WTC11 (cell line): ENCODE measurements around the gene VAMP7. TPM values are rescaled to one million over a fixed set of nuclear protein-coding genes. Genes with fewer than 3 reads are reported as not detected.

Source experiments
- ATAC-seq: fragments of 200-7000 bp; cut with Tn5 transposase; 2 replicates; pipeline ENCODE4 v1.10.0; 2021; ENCODE audit warnings: mild to moderate bottlenecking, moderate library complexity
- CTCF ChIA-PET: fragments of 300-600 bp; sonication (Branson Sonifier 250); formaldehyde crosslinking; loops from one replicate; lab custom pipeline; 2021; ENCODE audit warnings: antibody characterized with exemption; lab: Charles Lee
- POLR2A ChIA-PET: fragments of 350-600 bp; sonication (Branson Sonifier 250); formaldehyde crosslinking; loops from one replicate; lab custom pipeline; 2021; ENCODE audit warnings: antibody characterized with exemption; lab: Charles Lee
- DNase-seq: peaks from one replicate; pipeline ENCODE4 v3.0.0; 2021; ENCODE audit warnings: low spot score
- H3K27ac Mint-ChIP-seq: 2 replicates; pipeline ENCODE4 v1.8.0; 2021; ENCODE audit warnings: mixed read lengths
- H3K27me3 Mint-ChIP-seq: 2 replicates; pipeline ENCODE4 v1.8.0; 2021; ENCODE audit warnings: low read depth, mild to moderate bottlenecking, moderate library complexity, mixed read lengths
- H3K36me3 Mint-ChIP-seq: 2 replicates; pipeline ENCODE4 v1.8.0; 2021; ENCODE audit warnings: mixed read lengths
- H3K4me1 Mint-ChIP-seq: 2 replicates; pipeline ENCODE4 v1.8.0; 2022; ENCODE audit warnings: mixed read lengths
- H3K4me3 Mint-ChIP-seq: 2 replicates; pipeline ENCODE4 v1.8.0; 2021; ENCODE audit warnings: mild to moderate bottlenecking, moderate library complexity, mixed read lengths
- H3K9me3 Mint-ChIP-seq: 2 replicates; pipeline ENCODE4 v1.8.0; 2021; ENCODE audit warnings: mixed read lengths
- CREB1 ChIP-seq: sonication (generic); formaldehyde crosslinking; IDR thresholded peaks from 2 replicates; pipeline ENCODE4 v1.8.0; 2023; ENCODE audit warnings: mild to moderate bottlenecking, missing genetic modification reagents
- ELF4 ChIP-seq: sonication (generic); formaldehyde crosslinking; IDR thresholded peaks from 2 replicates; pipeline ENCODE4 v1.8.1; 2022; ENCODE audit warnings: low read depth, mild to moderate bottlenecking, moderate library complexity, missing genetic modification reagents
- ESRRA ChIP-seq: sonication (generic); formaldehyde crosslinking; IDR thresholded peaks from 2 replicates; pipeline ENCODE4 v1.8.1; 2022; ENCODE audit warnings: mild to moderate bottlenecking, missing genetic modification reagents, borderline replicate concordance
- FOXK1 ChIP-seq: sonication (generic); formaldehyde crosslinking; IDR thresholded peaks from 2 replicates; pipeline ENCODE4 v1.8.0; 2022; ENCODE audit warnings: mild to moderate bottlenecking, moderate library complexity, missing genetic modification reagents
- HMGA2 ChIP-seq: fragments of 250-450 bp; sonication (Bioruptor Pico); IDR thresholded peaks from 2 replicates; pipeline ENCODE4 v1.4.0; 2021; ENCODE audit warnings: mild to moderate bottlenecking, moderate library complexity
- HMGXB4 ChIP-seq: sonication (generic); formaldehyde crosslinking; IDR thresholded peaks from 2 replicates; pipeline ENCODE4 v1.8.1; 2023; ENCODE audit warnings: mild to moderate bottlenecking, moderate library complexity, missing genetic modification reagents
- MLX ChIP-seq: sonication (generic); formaldehyde crosslinking; IDR thresholded peaks from 2 replicates; pipeline ENCODE4 v1.8.1; 2023; ENCODE audit warnings: mild to moderate bottlenecking, missing genetic modification reagents, moderate library complexity
- NR2C2 ChIP-seq: sonication (generic); formaldehyde crosslinking; IDR thresholded peaks from 2 replicates; pipeline ENCODE4 v1.8.0; 2022; ENCODE audit warnings: mild to moderate bottlenecking, missing genetic modification reagents
- OVOL2 ChIP-seq: fragments of 250-450 bp; sonication (Bioruptor Pico); IDR thresholded peaks from 2 replicates; pipeline ENCODE4 v1.9.0; 2021; ENCODE audit warnings: mild to moderate bottlenecking, borderline replicate concordance
- SOX15 ChIP-seq: fragments of 250-450 bp; sonication (Bioruptor Pico); IDR thresholded peaks from 2 replicates; pipeline ENCODE4 v1.9.0; 2021; ENCODE audit warnings: mild to moderate bottlenecking
- SP1 ChIP-seq: sonication (generic); formaldehyde crosslinking; conservative IDR thresholded peaks from 2 replicates; pipeline ENCODE4 v1.8.1; 2022; ENCODE audit warnings: missing genetic modification reagents
- STAT6 ChIP-seq: sonication (generic); formaldehyde crosslinking; conservative IDR thresholded peaks from 2 replicates; pipeline ENCODE4 v1.8.1; 2023; ENCODE audit warnings: mild to moderate bottlenecking, low read depth, missing genetic modification reagents, moderate library complexity
- TCF7 ChIP-seq: sonication (generic); formaldehyde crosslinking; IDR thresholded peaks from 2 replicates; pipeline ENCODE4 v1.8.0; 2022; ENCODE audit warnings: mild to moderate bottlenecking, low read depth, missing genetic modification reagents, moderate library complexity
- TP53 ChIP-seq: sonication (generic); formaldehyde crosslinking; IDR thresholded peaks from 2 replicates; pipeline ENCODE4 v1.8.1; 2023; ENCODE audit warnings: mild to moderate bottlenecking, missing genetic modification reagents
- USF2 ChIP-seq: sonication (generic); formaldehyde crosslinking; IDR thresholded peaks from 2 replicates; pipeline ENCODE4 v1.8.1; 2023; ENCODE audit warnings: mild to moderate bottlenecking, missing genetic modification reagents, moderate library complexity
- ZNF121 ChIP-seq: sonication (generic); formaldehyde crosslinking; IDR thresholded peaks from 2 replicates; pipeline ENCODE4 v1.8.0; 2023; ENCODE audit warnings: missing genetic modification reagents
- ZSCAN18 ChIP-seq: fragments of 250-450 bp; sonication (Bioruptor Pico); IDR thresholded peaks from 2 replicates; pipeline ENCODE4 v2.1.2; 2022; ENCODE audit warnings: mild to moderate bottlenecking, moderate library complexity
- total RNA-seq: library from RNA; stranded (reverse); gene quantifications from 3 replicates; pipeline ENCODE4 v1.2.3, GENCODE V29; 2021
- TF ChIP-seq, protein P1 (sequence below): sonication (generic); formaldehyde crosslinking; IDR thresholded peaks from 2 replicates; pipeline ENCODE4 v1.8.1; 2022; ENCODE audit warnings: low read depth, mild to moderate bottlenecking, moderate library complexity, missing genetic modification reagents, borderline replicate concordance
- TF ChIP-seq, protein P2 (sequence below): sonication (generic); formaldehyde crosslinking; IDR thresholded peaks from 2 replicates; pipeline ENCODE4 v1.8.1; 2023; ENCODE audit warnings: mild to moderate bottlenecking, missing genetic modification reagents
- TF ChIP-seq, protein P3 (sequence below): fragments of 250-450 bp; sonication (Bioruptor Pico); IDR thresholded peaks from 2 replicates; pipeline ENCODE4 v1.9.0; 2021; ENCODE audit warnings: mild to moderate bottlenecking
- TF ChIP-seq, protein P4 (sequence below): sonication (generic); formaldehyde crosslinking; IDR thresholded peaks from 2 replicates; pipeline ENCODE4 v1.8.0; 2022; ENCODE audit warnings: mild to moderate bottlenecking, missing genetic modification reagents

Gene VAMP7
- total RNA-seq, 1 experiment from 2014 or later = 22.1 TPM

DNA sequence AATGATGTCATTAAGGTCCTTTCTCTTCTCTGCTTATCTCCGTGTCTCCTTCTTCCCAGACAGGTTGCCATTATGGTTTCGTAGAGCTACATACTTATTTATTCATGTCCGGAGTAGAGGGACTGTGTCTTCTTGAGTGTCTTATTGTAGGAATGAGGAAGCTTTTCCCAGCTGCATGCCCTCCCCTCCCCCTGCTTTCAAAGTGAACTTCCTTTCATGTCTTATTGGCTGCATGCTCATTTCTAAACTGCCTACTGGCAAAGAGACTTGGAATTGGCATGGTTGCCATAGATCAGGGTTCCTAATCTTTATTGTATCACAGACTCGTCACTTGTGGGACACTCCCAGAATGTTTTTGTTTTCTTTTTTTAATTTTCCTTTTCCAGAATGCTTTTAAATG is 15.4 kb downstream of the VAMP7 start:
- ATAC-seq (no peak), DNase-seq (no peak)
- Mint-ChIP-seq H3K4me3 (no peak overlapping the region), H3K27me3 (no peaks in the 10 kb centered on the region; the same call in 1 of the 2 replicates), H3K9me3 (peaks cover 70% of the 10 kb centered on the region), H3K36me3 (peaks cover 83% of the 10 kb centered on the region), H3K4me1 (no peaks in the 10 kb centered on the region), H3K27ac (no peak overlapping the region)
- TF ChIP-seq TCF7 (CRISPR knock-in tag) (no peak), OVOL2 (CRISPR knock-in tag) (no peak), HMGA2 (no peak), ZSCAN18 (CRISPR knock-in tag) (no peak), USF2 (CRISPR knock-in tag) (no peak), SOX15 (CRISPR knock-in tag) (no peak), NR2C2 (CRISPR knock-in tag) (no peak), ZNF121 (no peak), ELF4 (CRISPR knock-in tag) (no peak), ESRRA (CRISPR knock-in tag) (no peak), CREB1 (CRISPR knock-in tag) (no peak), HMGXB4 (CRISPR knock-in tag) (no peak), TP53 (CRISPR knock-in tag) (no peak)
- TF ChIP-seq, protein P1, sequence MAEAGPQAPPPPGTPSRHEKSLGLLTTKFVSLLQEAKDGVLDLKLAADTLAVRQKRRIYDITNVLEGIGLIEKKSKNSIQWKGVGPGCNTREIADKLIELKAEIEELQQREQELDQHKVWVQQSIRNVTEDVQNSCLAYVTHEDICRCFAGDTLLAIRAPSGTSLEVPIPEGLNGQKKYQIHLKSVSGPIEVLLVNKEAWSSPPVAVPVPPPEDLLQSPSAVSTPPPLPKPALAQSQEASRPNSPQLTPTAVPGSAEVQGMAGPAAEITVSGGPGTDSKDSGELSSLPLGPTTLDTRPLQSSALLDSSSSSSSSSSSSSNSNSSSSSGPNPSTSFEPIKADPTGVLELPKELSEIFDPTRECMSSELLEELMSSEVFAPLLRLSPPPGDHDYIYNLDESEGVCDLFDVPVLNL (CRISPR knock-in tag) = no peak
- ChIA-PET CTCF (no interaction called here), POLR2A (no interaction called here)

DNA sequence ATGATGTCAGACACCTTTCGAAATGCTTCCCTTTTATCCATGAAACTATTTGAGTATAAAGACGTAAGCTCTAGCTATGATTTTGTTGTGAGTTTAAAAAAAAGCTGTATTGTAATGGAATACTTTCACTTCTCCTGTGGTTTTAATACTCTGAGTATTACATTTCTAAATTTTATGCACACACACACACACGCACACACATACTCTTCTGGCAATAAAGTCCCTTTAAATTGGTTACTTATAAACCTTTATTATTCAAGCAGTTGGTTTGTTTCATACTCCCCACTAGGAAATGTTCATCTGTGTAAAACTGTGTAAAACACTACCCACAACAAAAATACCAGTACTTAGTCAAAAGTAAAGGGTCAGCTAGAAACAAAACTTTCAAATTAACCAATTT is 18.2 kb downstream of the VAMP7 start:
- DNase-seq = no peak
- ChIA-PET CTCF (no interaction called here), POLR2A (no interaction called here)
- Mint-ChIP-seq H3K9me3 (peaks cover 57% of the 10 kb centered on the region), H3K27me3 (no peaks in the 10 kb centered on the region; the same call in 1 of the 2 replicates), H3K36me3 (peaks cover 75% of the 10 kb centered on the region), H3K27ac (no peak overlapping the region), H3K4me1 (no peaks in the 10 kb centered on the region), H3K4me3 (no peak overlapping the region)
- no peak for ATAC-seq
- TF ChIP-seq MLX (CRISPR knock-in tag) (no peak), SP1 (CRISPR knock-in tag) (no peak), NR2C2 (CRISPR knock-in tag) (no peak), FOXK1 (CRISPR knock-in tag) (no peak), STAT6 (no peak), SOX15 (CRISPR knock-in tag) (no peak)
- TF ChIP-seq, protein P2, sequence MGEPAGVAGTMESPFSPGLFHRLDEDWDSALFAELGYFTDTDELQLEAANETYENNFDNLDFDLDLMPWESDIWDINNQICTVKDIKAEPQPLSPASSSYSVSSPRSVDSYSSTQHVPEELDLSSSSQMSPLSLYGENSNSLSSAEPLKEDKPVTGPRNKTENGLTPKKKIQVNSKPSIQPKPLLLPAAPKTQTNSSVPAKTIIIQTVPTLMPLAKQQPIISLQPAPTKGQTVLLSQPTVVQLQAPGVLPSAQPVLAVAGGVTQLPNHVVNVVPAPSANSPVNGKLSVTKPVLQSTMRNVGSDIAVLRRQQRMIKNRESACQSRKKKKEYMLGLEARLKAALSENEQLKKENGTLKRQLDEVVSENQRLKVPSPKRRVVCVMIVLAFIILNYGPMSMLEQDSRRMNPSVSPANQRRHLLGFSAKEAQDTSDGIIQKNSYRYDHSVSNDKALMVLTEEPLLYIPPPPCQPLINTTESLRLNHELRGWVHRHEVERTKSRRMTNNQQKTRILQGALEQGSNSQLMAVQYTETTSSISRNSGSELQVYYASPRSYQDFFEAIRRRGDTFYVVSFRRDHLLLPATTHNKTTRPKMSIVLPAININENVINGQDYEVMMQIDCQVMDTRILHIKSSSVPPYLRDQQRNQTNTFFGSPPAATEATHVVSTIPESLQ (CRISPR knock-in tag) = no peak
- TF ChIP-seq, protein P3, sequence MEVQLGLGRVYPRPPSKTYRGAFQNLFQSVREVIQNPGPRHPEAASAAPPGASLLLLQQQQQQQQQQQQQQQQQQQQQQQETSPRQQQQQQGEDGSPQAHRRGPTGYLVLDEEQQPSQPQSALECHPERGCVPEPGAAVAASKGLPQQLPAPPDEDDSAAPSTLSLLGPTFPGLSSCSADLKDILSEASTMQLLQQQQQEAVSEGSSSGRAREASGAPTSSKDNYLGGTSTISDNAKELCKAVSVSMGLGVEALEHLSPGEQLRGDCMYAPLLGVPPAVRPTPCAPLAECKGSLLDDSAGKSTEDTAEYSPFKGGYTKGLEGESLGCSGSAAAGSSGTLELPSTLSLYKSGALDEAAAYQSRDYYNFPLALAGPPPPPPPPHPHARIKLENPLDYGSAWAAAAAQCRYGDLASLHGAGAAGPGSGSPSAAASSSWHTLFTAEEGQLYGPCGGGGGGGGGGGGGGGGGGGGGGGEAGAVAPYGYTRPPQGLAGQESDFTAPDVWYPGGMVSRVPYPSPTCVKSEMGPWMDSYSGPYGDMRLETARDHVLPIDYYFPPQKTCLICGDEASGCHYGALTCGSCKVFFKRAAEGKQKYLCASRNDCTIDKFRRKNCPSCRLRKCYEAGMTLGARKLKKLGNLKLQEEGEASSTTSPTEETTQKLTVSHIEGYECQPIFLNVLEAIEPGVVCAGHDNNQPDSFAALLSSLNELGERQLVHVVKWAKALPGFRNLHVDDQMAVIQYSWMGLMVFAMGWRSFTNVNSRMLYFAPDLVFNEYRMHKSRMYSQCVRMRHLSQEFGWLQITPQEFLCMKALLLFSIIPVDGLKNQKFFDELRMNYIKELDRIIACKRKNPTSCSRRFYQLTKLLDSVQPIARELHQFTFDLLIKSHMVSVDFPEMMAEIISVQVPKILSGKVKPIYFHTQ = no peak
- TF ChIP-seq, protein P4, sequence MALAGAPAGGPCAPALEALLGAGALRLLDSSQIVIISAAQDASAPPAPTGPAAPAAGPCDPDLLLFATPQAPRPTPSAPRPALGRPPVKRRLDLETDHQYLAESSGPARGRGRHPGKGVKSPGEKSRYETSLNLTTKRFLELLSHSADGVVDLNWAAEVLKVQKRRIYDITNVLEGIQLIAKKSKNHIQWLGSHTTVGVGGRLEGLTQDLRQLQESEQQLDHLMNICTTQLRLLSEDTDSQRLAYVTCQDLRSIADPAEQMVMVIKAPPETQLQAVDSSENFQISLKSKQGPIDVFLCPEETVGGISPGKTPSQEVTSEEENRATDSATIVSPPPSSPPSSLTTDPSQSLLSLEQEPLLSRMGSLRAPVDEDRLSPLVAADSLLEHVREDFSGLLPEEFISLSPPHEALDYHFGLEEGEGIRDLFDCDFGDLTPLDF = no peak
